Amniotic stem cell (primary cell): ENCODE results near the gene NFS1.

Experiments
- DNase-seq: peaks from one replicate; lab custom pipeline; 2025; lab: John Stamatoyannopoulos, UW

Gene NFS1

DNA sequence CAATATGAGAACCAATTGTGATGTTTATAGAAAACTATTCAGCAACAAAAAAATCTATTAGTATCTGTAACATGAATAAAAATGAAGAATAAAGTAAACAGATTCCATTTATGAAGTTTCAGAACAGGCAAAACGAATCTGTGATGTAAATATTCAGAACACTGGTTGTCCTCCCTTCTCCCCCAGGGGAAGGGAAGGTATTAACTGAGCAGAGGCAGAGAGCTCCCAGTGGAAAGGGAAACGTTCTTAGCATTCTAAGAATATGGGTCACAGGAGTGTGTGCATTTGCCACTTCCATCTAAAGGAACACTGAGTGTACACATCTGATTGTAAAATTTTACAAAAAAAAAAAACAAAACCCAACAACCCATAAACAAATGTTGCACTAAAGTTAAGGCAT is 60.4 kb downstream of the NFS1 start:
- no peak for DNase-seq

DNA sequence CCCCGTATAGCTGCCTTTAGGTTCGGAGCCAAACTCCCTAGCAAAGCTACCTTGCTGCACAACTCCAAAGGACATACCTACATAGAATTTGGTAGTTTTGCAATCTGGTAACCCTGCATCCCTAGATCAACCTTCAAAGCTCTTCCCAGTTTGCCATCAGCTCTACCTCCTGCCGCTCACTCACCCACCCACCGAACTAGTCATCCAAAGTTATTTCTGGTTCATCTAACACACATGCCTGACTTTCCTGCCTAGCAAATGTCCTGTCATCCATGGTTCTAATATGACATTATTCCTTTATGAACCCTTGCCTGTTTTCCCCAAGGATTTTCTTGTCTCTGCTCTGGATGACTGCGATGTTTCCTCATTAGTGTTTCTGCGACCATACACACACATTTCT is 61.9 kb downstream of the NFS1 start:
- DNase-seq, result no peak

DNA sequence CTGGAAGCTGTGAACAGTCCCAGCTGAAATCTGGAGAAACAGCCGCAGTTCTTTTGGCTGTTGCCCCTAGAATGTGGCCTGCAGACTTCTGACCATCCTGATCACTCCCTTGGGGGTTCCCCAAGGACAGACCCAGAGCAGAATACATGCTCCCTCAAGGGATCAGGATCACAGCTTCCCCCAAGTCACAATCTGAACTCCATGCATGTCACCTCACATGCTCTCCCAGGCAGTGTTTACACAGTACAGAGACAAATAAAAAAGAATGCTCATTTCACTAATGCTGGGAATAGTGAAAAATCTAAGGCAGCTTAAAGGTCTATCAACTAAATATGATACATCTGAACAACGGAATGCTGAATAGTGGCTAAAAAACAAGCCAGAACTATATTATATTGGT is 63.1 kb downstream of the NFS1 start:
- DNase-seq, result no peak

DNA sequence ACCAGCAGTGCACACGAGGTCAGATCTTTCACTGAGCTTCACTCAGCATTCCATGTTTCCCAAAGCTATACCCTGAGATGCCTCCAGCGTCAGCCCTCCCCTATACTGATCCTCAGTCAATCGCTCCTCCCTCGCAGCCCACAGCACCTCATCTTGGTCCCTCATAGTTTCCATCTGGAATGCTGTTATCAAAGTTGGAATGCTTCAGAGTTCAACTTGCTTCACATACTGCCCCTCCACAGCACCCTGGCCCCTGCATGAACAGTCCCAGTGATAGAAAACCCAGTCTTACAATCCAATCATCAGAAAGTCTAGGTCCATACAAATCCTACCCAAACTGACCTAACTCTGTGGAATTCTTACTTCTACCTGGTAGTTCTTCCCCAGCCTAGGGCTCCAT is 63.5 kb downstream of the NFS1 start:
- DNase-seq, result no peak

DNA sequence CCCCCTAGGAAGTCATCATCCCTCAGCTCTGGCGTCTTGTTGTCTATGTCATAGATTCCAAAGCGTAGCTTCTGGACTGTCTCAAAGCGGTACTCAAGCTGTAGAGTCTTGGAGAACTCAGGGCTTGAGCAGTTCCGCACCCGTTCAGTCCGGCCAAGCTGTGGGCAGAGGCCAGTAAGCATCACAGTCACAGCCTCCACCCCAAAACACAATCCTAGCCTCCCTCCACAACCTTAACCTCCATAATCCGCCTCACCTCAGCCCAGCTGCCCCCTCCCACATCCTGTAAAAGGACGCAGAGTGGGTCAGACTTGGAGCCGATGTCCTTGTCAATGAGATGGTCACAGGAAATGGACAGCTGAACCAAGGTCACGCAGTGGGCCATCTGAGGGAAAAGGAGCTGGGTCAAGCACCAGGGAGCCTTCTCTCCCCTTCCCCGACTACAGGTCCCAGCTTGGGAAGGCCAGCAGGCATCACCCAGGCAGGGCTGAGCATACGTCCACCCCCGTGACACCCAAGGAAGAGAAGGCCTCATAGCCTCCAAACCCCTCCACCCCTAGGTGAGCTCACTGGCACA is 66.5 kb downstream of the NFS1 start:
- DNase-seq, result no peak

DNA sequence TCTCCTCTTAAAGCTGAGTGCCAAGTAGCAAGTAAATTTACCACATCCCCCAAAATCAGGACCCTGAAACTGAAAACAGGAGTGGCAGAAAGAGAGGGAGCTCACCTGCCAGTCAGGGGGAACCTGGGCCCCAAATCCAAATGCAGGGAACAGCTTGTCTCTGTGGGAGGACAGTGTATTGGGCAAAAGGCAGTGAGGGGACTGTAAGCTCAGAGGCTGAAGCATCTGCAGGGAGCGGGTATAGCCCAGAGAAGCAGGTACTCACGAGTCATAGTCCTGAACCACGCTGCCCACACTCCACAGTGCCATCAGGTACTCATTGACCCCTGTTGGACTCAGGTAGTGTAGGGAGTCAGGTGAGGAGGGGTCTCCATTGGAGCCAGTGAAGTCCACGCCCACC is 68.5 kb downstream of the NFS1 start:
- DNase-seq, result no peak

DNA sequence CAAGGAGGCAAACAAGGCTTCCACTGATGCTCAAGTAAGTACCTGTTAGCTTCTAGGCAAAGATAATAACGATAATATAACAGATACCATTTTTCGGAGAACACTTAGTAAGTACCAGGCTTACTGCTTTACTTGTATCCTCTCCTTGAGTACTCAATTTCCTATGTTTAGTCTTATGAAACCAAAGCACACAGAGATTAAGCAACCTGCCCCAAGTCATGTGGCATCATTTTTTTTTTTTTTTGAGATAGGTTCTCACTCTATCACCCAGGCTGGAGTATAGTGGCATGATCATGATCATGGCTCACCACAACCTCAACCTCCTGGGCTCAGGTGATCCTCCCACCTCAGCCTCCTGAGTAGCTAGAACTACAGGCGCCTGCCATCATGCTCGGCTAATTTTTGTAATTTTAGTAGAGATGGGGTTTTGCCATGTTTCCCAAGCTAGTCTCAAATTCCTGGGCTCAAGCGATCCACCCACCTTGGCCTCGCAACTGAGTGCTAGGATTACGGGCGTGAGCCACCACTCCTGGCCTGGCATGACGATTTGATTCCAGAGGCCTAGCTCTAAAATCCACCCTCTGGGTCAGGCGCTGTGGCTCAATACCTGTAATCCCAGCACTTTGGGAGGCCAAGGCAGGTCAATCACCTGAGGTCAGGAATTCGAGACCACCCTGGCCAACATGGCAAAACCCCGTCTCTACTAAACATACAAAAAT is 69.6 kb downstream of the NFS1 start:
- no peak for DNase-seq

DNA sequence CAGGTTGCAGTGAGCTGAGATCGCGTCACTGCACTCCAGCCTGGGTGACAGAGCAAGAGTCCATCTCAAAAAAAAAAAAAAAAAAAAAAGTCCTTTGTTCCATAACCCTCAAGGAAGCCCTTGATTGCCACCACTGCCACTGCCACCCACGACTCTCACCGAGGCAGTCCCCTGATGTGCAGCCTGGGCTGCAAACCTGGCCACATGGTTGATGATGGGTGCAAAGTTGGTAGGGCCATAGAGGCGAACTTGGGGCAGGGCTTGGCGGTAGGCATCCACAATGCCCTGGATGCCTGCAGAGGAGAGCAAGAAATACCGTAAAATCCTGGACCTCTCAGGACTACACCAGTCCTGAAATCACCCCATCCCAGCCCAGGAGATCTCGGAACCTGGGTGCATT is 72.0 kb downstream of the NFS1 start:
- no peak for DNase-seq

DNA sequence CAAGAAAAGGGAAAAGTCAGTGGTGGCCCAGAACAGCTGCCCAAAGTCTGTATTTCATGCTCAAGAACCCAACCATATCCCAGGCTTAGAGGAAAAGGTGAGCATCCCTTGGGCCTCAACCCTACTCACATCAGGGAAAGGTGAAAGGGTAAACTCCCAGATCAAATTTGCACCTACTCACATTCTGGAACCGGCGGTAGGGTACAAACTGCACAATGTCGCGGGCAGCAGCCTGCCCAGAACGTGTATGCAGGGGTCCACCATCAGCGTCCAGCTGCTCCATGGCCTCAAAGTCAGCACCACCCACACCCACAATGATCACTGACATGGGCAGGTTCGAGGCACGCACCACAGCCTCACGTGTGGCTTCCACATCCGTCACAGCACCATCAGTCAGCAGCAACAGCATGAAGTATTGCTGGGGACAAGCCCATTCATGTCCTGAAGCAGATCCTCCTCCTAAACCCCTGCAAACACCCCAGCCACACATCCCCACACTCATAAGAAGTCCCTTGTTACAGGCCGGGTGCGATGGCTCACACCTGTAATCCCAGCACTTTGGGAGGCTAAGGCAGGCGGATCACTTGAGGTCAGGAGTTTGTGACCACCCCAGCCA is 72.7 kb downstream of the NFS1 start:
- no peak for DNase-seq

DNA sequence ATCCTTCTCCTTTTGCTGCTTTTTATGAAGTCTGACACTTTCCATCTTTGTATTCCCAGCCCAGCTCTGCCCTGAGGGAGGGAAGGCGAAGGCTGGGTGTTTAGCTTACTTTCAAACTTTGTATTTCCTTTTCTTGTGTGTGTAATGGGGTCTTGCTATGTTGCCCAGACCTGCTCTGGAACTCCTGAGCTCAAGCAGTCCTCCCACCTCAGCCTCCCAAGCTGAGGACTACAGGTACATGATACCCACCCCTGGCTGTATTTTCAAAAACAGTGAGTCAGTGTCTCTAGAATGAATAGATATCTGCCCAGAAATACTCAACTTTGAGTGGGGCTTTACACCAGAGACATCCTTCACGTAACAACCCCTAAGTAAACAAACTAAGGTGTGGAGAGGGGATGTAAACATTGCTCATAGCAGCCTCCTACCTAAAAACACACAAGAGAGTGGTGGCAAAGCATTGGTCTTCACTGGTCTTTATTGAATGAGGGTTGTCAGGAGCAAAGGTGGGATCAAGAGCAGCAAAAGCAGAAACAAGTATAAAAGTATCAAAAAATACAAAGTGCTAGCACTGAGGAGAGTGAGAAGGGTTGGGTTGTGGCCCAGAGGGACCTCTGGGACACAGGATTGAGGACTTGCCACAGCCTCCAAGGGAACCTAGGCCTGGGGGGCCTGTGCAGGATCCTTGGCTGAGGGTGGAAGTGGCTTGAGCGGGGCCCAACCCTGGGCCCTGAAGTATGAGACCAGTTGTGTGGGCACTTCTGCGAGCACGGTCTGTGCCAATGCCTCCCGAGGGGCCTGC is 73.4 kb downstream of the NFS1 start:
- no peak for DNase-seq

DNA sequence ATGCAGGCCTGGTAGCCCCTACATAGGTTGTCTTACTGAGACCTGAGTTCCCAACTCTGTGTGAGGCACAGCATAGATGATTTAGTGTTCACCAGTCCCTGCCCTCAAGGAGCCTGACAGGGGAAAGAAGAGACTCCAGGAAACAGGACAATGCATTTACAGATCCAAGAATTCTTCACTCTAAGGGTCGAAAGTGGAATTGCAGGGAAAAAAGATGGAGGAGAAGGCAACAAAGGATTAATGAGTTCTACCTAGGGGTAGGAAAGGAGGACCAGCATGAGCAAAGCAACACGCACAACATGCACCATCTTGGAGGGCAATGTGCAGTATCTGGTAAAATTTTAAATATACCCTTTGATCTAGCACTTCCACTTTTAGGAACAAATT is 77.6 kb downstream of the NFS1 start:
- DNase-seq, result no peak

DNA sequence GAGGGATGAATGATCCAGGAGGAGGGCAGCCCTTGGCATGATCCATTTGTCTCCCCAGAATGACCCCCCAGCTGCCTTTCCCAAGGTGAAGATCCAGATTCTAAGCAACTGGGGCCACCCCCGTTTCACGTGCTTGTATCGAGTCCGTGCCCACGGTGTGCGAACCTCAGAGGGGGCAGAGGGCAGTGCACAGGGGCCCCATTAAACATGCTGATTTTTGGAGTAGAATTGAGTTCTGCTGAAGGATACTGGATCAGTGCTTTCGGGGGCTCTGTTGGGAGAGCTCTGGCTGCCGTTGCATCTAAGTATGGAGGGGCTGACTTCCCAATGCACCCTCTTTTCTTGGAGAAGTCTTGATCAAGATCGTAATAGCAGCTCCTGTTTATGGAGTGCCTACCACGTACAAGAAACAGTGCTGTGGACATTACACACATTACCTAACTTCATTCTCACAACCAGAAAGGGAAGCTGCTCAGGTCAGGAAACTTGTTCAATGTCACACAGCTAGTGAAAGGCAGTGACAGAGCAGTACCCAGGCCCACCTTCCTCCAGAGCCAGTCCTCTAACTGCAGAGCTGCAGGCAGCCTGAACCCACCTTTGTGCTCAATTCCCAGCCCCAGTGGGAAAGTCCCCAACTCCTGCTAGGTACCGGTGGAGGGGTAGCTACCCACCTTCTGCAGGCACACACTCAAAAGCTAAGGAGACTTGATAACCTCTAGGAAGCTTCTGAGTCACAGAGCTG is 78.2 kb downstream of the NFS1 start:
- no peak for DNase-seq

DNA sequence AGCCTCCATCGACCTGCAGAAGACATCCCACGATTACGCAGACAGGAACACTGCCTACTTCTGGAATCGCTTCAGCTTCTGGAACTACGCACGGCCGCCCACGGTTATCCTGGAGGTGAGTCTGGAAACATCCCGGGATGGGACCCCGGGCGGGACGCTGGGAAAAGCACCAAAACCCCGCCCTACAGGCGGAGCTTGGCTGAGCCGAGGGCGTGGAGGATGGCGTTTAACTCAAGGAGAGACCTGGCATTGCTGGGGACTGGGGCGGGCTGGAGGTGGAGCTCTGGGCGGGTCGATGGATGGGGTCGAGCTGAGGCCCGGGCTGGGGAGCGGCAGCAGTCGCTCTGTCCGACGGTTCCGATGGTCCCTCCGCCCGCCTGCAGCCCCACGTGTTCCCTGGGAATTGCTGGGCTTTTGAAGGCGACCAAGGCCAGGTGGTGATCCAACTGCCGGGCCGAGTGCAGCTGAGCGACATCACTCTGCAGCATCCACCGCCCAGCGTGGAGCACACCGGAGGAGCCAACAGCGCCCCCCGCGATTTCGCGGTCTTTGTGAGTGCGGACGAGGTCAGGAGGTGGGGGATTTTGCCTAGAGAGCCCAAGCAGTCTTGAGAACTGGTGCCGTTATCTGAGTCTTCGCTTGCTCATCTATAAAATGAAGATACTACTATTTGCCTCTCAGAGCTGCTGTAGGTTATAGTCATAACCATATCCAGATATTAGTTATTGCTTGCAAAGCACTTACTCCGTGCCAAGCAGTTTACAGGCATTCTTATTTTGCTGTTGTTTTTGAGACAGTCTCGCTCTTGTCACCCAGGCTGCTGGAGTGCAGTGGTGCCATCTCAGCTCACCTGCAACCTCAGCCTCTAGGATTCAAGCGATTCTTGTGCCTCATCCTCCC is 79.7 kb downstream of the NFS1 start:
- DNase-seq, result no peak

DNA sequence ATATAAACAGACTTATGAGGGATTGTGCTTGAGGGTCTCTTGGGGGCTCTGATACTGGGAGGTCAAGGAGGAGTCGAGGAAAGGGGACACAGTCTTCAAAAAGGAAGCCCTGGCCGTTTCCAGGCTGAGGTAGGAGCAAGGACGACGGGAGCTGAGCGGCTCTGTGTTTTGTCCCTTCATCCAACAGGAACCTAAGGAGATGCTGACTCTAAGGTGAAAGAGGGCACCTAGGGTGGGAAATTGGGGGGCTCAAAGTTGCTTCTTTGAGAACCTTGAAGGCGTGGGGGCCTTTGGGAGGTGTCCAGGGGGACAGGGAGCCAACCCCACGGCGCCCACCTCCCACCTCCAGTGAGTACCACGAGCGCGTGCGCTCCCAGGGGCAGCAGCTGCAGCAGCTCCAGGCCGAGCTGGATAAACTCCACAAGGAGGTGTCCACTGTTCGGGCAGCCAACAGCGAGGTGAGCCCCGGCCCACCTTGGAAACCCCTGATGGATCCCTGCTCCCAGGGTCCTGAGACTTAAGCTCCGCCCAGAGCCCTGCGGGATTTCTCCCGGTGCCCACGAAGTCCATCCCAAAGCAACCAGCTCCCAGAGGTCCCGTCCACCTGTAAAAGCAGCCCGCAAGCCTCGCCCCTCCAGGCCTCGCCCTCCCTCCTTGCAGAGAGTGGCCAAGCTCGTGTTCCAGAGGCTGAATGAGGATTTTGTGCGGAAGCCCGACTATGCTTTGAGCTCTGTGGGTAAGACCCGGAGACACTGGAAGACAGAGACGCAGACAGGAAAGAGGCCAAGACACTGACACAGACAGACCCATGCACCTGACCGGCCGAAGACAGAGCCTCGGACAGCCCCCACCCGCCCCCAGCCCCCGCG is 80.7 kb downstream of the NFS1 start:
- DNase-seq, result no peak
